Endodermal cell (in vitro differentiated cells): Measurements from ENCODE around the gene CDC42EP5. TPM values are rescaled to one million over a fixed set of nuclear protein-coding genes. Genes with fewer than 3 reads are reported as not detected.

ENCODE experiments used
- DNase-seq: peaks from one replicate; pipeline ENCODE4 v3.0.0-alpha.2; 2017
- H3K27ac ChIP-seq: 2 replicates; pipeline ENCODE4 v1.5.1; 2013; ENCODE audit warnings: mild to moderate bottlenecking, low read depth, low read length, moderate library complexity
- H3K27me3 ChIP-seq: 2 replicates; pipeline ENCODE4 v1.6.1; 2013; ENCODE audit warnings: mild to moderate bottlenecking, low read length, moderate library complexity; ENCODE audit not compliant: insufficient read depth, control insufficient read depth, poor library complexity, severe bottlenecking
- H3K36me3 ChIP-seq: 2 replicates; pipeline ENCODE4 v1.7.0; 2013; ENCODE audit warnings: mild to moderate bottlenecking, low read length, moderate library complexity; ENCODE audit not compliant: control insufficient read depth, insufficient read depth
- H3K4me1 ChIP-seq: one replicate; pipeline ENCODE4 v1.7.0; 2013; ENCODE audit warnings: low read length; ENCODE audit not compliant: control insufficient read depth, insufficient read depth
- H3K4me3 ChIP-seq: 2 replicates; pipeline ENCODE4 v1.5.1; 2013; ENCODE audit warnings: mild to moderate bottlenecking, low read length, moderate library complexity
- H3K9ac ChIP-seq: 2 replicates; pipeline ENCODE4 v1.6.1; 2013; ENCODE audit warnings: mild to moderate bottlenecking, low read length, moderate library complexity; ENCODE audit not compliant: poor library complexity, severe bottlenecking; ENCODE audit errors: extremely low read depth
- H3K9me3 ChIP-seq: 2 replicates; pipeline ENCODE4 v1.6.1; 2013; ENCODE audit warnings: mild to moderate bottlenecking, low read length, moderate library complexity; ENCODE audit not compliant: control insufficient read depth
- H3K27ac Mint-ChIP-seq: 2 replicates; pipeline ENCODE4 v1.8.0; 2020; ENCODE audit warnings: mixed read lengths
- H3K27me3 Mint-ChIP-seq: 2 replicates; pipeline ENCODE4 v1.8.0; 2021; ENCODE audit warnings: mild to moderate bottlenecking, mixed read lengths; ENCODE audit not compliant: insufficient read depth
- H3K36me3 Mint-ChIP-seq: 2 replicates; pipeline ENCODE4 v1.8.0; 2020; ENCODE audit warnings: low read depth, mixed read lengths
- H3K4me1 Mint-ChIP-seq: 2 replicates; pipeline ENCODE4 v1.8.0; 2020; ENCODE audit warnings: mixed read lengths
- H3K4me3 Mint-ChIP-seq: 2 replicates; pipeline ENCODE4 v1.8.0; 2020; ENCODE audit warnings: mild to moderate bottlenecking, moderate library complexity, mixed read lengths
- H3K9me3 Mint-ChIP-seq: 2 replicates; pipeline ENCODE4 v1.8.0; 2020; ENCODE audit warnings: mild to moderate bottlenecking, mixed read lengths
- WGBS, 2 experiments: methylation state at CpG; one replicate each; pipeline versions ENCODE4 v1.1.5 to v1.1.7; 2013; ENCODE audit warnings: missing lambda C conversion rate in 2 of 2, mixed read lengths in 1 of 2; ENCODE audit not compliant: insufficient coverage in 1 of 2, insufficient read length in 1 of 2; 5-methylcytosine and 5-hydroxymethylcytosine counted together
- total RNA-seq, 2 donors: library from RNA; stranded (reverse); fragmentation: NEBNext Ultra II Directional in 1 of 2; extraction: Animal tissue kit (Norgen Biotek cat#: 25700) in 1 of 2; gene quantifications; 2 replicates in 1 of 2; 3 replicates in 1 of 2; pipeline ENCODE4 v1.2.1, GENCODE V29; 2021
- TF ChIP-seq, protein P1 (sequence below): fragments of 200-600 bp; sonication (generic); conservative IDR thresholded peaks from 2 replicates; pipeline ENCODE4 v1.5.0; 2021; ENCODE audit warnings: antibody characterized with exemption, mild to moderate bottlenecking

CDC42EP5 gene
- total RNA-seq, 2 donors from 2014 or later, result 0.49 TPM; not detected in 1

- Mint-ChIP-seq H3K9me3 (peaks cover 57% of the 10 kb centered on the region), H3K36me3 (no peaks in the 10 kb centered on the region), H3K27me3 (peaks cover 3% of the 10 kb centered on the region), H3K4me1 (no peaks in the 10 kb centered on the region), H3K4me3 (no peak overlapping the region), H3K27ac (no peak overlapping the region)
- Histone ChIP-seq H3K9ac (no peak overlapping the region), H3K27ac (no peak overlapping the region), H3K4me1 (no peaks in the 10 kb centered on the region), H3K4me3 (no peak overlapping the region), H3K27me3 (no peaks in the 10 kb centered on the region), H3K9me3 (no peaks in the 10 kb centered on the region), H3K36me3 (no peaks in the 10 kb centered on the region)
- TF ChIP-seq, protein P1, sequence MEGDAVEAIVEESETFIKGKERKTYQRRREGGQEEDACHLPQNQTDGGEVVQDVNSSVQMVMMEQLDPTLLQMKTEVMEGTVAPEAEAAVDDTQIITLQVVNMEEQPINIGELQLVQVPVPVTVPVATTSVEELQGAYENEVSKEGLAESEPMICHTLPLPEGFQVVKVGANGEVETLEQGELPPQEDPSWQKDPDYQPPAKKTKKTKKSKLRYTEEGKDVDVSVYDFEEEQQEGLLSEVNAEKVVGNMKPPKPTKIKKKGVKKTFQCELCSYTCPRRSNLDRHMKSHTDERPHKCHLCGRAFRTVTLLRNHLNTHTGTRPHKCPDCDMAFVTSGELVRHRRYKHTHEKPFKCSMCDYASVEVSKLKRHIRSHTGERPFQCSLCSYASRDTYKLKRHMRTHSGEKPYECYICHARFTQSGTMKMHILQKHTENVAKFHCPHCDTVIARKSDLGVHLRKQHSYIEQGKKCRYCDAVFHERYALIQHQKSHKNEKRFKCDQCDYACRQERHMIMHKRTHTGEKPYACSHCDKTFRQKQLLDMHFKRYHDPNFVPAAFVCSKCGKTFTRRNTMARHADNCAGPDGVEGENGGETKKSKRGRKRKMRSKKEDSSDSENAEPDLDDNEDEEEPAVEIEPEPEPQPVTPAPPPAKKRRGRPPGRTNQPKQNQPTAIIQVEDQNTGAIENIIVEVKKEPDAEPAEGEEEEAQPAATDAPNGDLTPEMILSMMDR, result no peak
- WGBS, 2 experiments, result 62 to 80% methylated on average over 4 to 7 of the region's 7 CpGs
- DNase-seq, result no peak
Measured at GRCh38 chr19:54489341-54489740, 16.2 kb upstream of the CDC42EP5 start.

DNA sequence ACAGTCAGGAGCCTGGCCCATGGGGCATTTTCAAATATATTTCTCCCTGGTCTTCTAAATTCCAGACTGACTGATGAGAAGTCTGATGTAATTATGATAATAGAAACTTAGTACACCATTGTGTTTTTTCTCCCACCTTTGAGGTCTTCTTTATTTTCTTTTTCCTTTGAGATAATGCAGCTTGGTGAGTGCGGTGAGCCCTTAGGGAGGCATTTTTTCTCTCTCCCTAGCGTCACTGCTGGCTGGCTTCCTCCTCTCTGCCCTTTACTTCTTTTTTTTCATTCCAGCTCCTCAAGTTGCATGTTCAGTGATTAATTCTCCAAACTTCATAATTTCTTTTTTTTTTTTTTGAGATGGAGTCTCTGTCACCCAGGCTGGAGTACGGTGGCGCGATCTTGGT lies 12.8 kb upstream of the CDC42EP5 start:
- Histone ChIP-seq H3K36me3 (no peaks in the 10 kb centered on the region), H3K4me1 (no peaks in the 10 kb centered on the region), H3K9me3 (no peaks in the 10 kb centered on the region), H3K27me3 (no peaks in the 10 kb centered on the region), H3K27ac (no peak overlapping the region), H3K4me3 (no peak overlapping the region), H3K9ac (no peak overlapping the region)
- no peaks in the 10 kb centered on the region for H3K4me1 Mint-ChIP-seq
- 62 to 80% methylated on average over 2 to 5 of the region's 5 CpGs for WGBS, 2 experiments
- peaks cover 25% of the 10 kb centered on the region for H3K9me3 Mint-ChIP-seq
- no peak overlapping the region for H3K4me3 Mint-ChIP-seq
- TF ChIP-seq, protein P1, result no peak
- no peak for DNase-seq
- H3K27ac Mint-ChIP-seq, result no peak overlapping the region
- no peaks in the 10 kb centered on the region for H3K36me3 Mint-ChIP-seq
- peaks cover 7% of the 10 kb centered on the region for H3K27me3 Mint-ChIP-seq

DNA sequence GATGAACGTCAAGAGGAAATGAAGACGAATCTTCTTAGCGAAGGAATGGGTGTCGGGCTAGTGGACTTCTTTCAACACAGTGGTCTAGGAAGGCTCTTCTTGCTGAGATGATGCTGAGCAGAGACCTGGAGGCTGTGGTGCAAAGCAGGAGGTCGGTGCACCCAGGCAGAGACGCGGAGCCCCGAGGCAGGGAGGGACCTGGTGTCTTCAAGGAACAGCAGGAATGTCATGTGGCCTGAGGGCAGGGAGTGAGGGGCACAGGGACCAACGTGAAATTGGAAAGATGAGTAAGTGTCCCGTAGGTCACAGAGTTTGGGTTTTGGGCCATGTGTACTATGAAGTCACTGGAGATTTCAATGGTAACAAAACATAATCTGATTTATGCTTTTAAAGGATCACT lies 11.4 kb upstream of the CDC42EP5 start:
- H3K9me3 ChIP-seq, result no peaks in the 10 kb centered on the region
- H3K4me3 Mint-ChIP-seq, result no peak overlapping the region
- no peak overlapping the region for H3K27ac Mint-ChIP-seq
- H3K36me3 ChIP-seq, result no peaks in the 10 kb centered on the region
- no peak overlapping the region for H3K4me3 ChIP-seq
- no peaks in the 10 kb centered on the region for H3K36me3 Mint-ChIP-seq
- peaks cover 7% of the 10 kb centered on the region for H3K27me3 Mint-ChIP-seq
- no peaks in the 10 kb centered on the region for H3K27me3 ChIP-seq
- H3K27ac ChIP-seq, result no peak overlapping the region
- TF ChIP-seq, protein P1, result no peak
- peaks cover 18% of the 10 kb centered on the region for H3K9me3 Mint-ChIP-seq
- H3K4me1 ChIP-seq, result no peaks in the 10 kb centered on the region
- H3K4me1 Mint-ChIP-seq, result no peaks in the 10 kb centered on the region
- H3K9ac ChIP-seq, result no peak overlapping the region
- no peak for DNase-seq
- WGBS, 2 experiments, result 74 to 78% methylated on average over 6 to 10 of the region's 10 CpGs
